WTC11 (cell line): ENCODE results near the gene RHOV. TPM values are rescaled to one million over a fixed set of nuclear protein-coding genes. Genes with fewer than 3 reads are reported as not detected.

Experiments
- ATAC-seq: fragments of 200-7000 bp; cut with Tn5 transposase; 2 replicates; pipeline ENCODE4 v1.10.0; 2021; ENCODE audit warnings: mild to moderate bottlenecking, moderate library complexity
- CTCF ChIA-PET: fragments of 300-600 bp; sonication (Branson Sonifier 250); formaldehyde crosslinking; loops from one replicate; lab custom pipeline; 2021; ENCODE audit warnings: antibody characterized with exemption; lab: Charles Lee
- POLR2A ChIA-PET: fragments of 350-600 bp; sonication (Branson Sonifier 250); formaldehyde crosslinking; loops from one replicate; lab custom pipeline; 2021; ENCODE audit warnings: antibody characterized with exemption; lab: Charles Lee
- DNase-seq: peaks from one replicate; pipeline ENCODE4 v3.0.0; 2021; ENCODE audit warnings: low spot score
- H3K27ac Mint-ChIP-seq: 2 replicates; pipeline ENCODE4 v1.8.0; 2021; ENCODE audit warnings: mixed read lengths
- H3K27me3 Mint-ChIP-seq: 2 replicates; pipeline ENCODE4 v1.8.0; 2021; ENCODE audit warnings: low read depth, mild to moderate bottlenecking, moderate library complexity, mixed read lengths
- H3K36me3 Mint-ChIP-seq: 2 replicates; pipeline ENCODE4 v1.8.0; 2021; ENCODE audit warnings: mixed read lengths
- H3K4me1 Mint-ChIP-seq: 2 replicates; pipeline ENCODE4 v1.8.0; 2022; ENCODE audit warnings: mixed read lengths
- H3K4me3 Mint-ChIP-seq: 2 replicates; pipeline ENCODE4 v1.8.0; 2021; ENCODE audit warnings: mild to moderate bottlenecking, moderate library complexity, mixed read lengths
- H3K9me3 Mint-ChIP-seq: 2 replicates; pipeline ENCODE4 v1.8.0; 2021; ENCODE audit warnings: mixed read lengths
- CDX4 ChIP-seq: fragments of 250-450 bp; sonication (Bioruptor Pico); IDR thresholded peaks from 2 replicates; pipeline ENCODE4 v1.9.0; 2021; ENCODE audit warnings: moderate library complexity, mild to moderate bottlenecking, inconsistent platforms, borderline replicate concordance
- CTCF ChIP-seq: fragments of 200-600 bp; IDR thresholded peaks from 2 replicates; pipeline ENCODE4 v1.8.0; 2022; ENCODE audit warnings: antibody characterized with exemption
- E2F4 ChIP-seq: sonication (generic); formaldehyde crosslinking; IDR thresholded peaks from 2 replicates; pipeline ENCODE4 v1.8.1; 2022; ENCODE audit warnings: low read depth, mild to moderate bottlenecking, moderate library complexity, missing genetic modification reagents, borderline replicate concordance
- EMX1 ChIP-seq: fragments of 250-450 bp; sonication (Bioruptor Pico); IDR thresholded peaks from 2 replicates; pipeline ENCODE4 v1.8.0; 2021; ENCODE audit warnings: mild to moderate bottlenecking
- ESRRA ChIP-seq: sonication (generic); formaldehyde crosslinking; IDR thresholded peaks from 2 replicates; pipeline ENCODE4 v1.8.1; 2022; ENCODE audit warnings: mild to moderate bottlenecking, missing genetic modification reagents, borderline replicate concordance
- HMGXB4 ChIP-seq: sonication (generic); formaldehyde crosslinking; IDR thresholded peaks from 2 replicates; pipeline ENCODE4 v1.8.1; 2023; ENCODE audit warnings: mild to moderate bottlenecking, moderate library complexity, missing genetic modification reagents
- IRF2 ChIP-seq: sonication (generic); formaldehyde crosslinking; IDR thresholded peaks from 2 replicates; pipeline ENCODE4 v1.8.0; 2022; ENCODE audit warnings: low read depth, missing genetic modification reagents, borderline replicate concordance
- MYBL2 ChIP-seq: sonication (generic); formaldehyde crosslinking; IDR thresholded peaks from 2 replicates; pipeline ENCODE4 v1.8.1; 2023; ENCODE audit warnings: mild to moderate bottlenecking, moderate library complexity, missing genetic modification reagents
- SMAD4 ChIP-seq: sonication (generic); formaldehyde crosslinking; IDR thresholded peaks from 2 replicates; pipeline ENCODE4 v1.8.0; 2022; ENCODE audit warnings: mild to moderate bottlenecking, missing genetic modification reagents
- TEAD1 ChIP-seq: sonication (generic); formaldehyde crosslinking; IDR thresholded peaks from 2 replicates; pipeline ENCODE4 v1.8.0; 2022; ENCODE audit warnings: mild to moderate bottlenecking, missing genetic modification reagents
- ZNF121 ChIP-seq: sonication (generic); formaldehyde crosslinking; IDR thresholded peaks from 2 replicates; pipeline ENCODE4 v1.8.0; 2023; ENCODE audit warnings: missing genetic modification reagents
- ZNF232 ChIP-seq: sonication (generic); formaldehyde crosslinking; IDR thresholded peaks from 2 replicates; pipeline ENCODE4 v1.8.0; 2022; ENCODE audit warnings: mild to moderate bottlenecking, missing genetic modification reagents
- total RNA-seq: library from RNA; stranded (reverse); gene quantifications from 3 replicates; pipeline ENCODE4 v1.2.3, GENCODE V29; 2021
- TF ChIP-seq, protein P1 (sequence below): fragments of 250-450 bp; sonication (Bioruptor Pico); conservative IDR thresholded peaks from 2 replicates; pipeline ENCODE4 v1.9.0; 2021; ENCODE audit warnings: mild to moderate bottlenecking

The RHOV gene
- total RNA-seq, 1 experiment from 2014 or later = 5.0 TPM

- TF ChIP-seq IRF2 (CRISPR knock-in tag) (no peak), HMGXB4 (CRISPR knock-in tag) (peak; percentile 59; the same call in 1 of the 2 replicates), TEAD1 (CRISPR knock-in tag) (no peak), MYBL2 (CRISPR knock-in tag) (0 out of 2 replicates have a peak, but pooled peaks have one; percentile 29), SMAD4 (no peak), E2F4 (CRISPR knock-in tag) (no peak)
Observed at GRCh38 chr15:40859206-40859851, 14.7 kb downstream of the RHOV start (continued).

- ATAC-seq (no peak), DNase-seq (no peak)
- peak overlapping the region; percentile 65 for H3K27ac Mint-ChIP-seq
- no peaks in the 10 kb centered on the region for H3K27me3 Mint-ChIP-seq
- no peak overlapping the region for H3K4me3 Mint-ChIP-seq
- peaks cover 22% of the 10 kb centered on the region for H3K4me1 Mint-ChIP-seq
- H3K36me3 Mint-ChIP-seq = peaks cover 25% of the 10 kb centered on the region
- TF ChIP-seq ESRRA (CRISPR knock-in tag) = no peak
- TF ChIP-seq, protein P1, sequence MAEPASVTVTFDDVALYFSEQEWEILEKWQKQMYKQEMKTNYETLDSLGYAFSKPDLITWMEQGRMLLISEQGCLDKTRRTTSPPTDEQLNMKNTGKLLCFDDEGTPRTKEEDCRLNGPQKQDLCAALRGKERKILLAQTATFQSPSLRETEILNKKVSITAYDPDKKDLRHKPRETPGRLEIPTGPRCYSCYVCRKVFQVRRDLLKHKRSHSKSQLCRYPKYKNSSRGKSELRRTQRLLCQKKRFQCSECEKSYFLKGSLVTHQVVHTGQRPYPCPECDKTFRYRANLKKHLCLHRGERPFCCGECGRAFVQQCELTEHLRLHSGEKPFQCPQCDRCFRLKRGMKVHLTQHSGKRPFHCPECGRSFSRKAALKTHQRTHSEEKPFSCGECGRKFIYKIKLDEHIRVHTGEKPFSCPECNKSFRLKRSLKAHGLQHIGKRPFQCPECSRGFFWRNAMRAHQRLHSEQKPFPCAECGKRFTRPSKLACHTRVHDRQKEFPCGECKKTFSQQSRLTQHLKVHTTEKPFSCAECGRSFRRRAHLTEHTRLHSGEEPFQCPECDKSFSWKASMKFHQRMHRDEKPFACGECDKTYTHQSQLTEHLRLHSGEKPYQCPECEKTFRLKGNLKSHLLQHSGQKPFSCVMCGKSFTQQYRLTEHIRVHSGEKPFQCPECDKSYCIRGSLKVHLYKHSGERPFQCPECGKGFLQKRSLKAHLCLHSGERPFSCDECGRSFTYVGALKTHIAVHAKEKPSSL (CRISPR knock-in tag) = no peak
- TF ChIP-seq EMX1 (CRISPR knock-in tag) = no peak
- TF ChIP-seq ZNF121 = no peak
- no peak for TF ChIP-seq ZNF232 (CRISPR knock-in tag)
- TF ChIP-seq, all 79 proteins: peak for 0
- ChIA-PET POLR2A (interaction anchor here (0.6 to 3.0 kb wide), 9 partner anchors 11 to 416 kb away, joined by 3 to 39 read pairs (median 5); partner anchors contain the start of genes RHOV, SPINT1 and VPS18), CTCF (interaction anchor here (0.6 to 10.0 kb wide), 52 partner anchors 12 to 474 kb away, joined by 3 to 500 read pairs (median 7); partner anchors contain the start of genes BAHD1, CCDC32, CHAC1 and DLL4)
- no peaks in the 10 kb centered on the region for H3K9me3 Mint-ChIP-seq
Observed at GRCh38 chr15:40858706-40859105, 15.3 kb downstream of the RHOV start.

- POLR2A ChIA-PET = interaction anchor here (0.6 to 3.0 kb wide), 12 partner anchors 14 to 474 kb away, joined by 3 to 39 read pairs (median 4); partner anchors contain the start of genes RHOV, SPINT1 and VPS18
- peaks cover 25% of the 10 kb centered on the region for H3K36me3 Mint-ChIP-seq
- TF ChIP-seq CTCF (peak; percentile 93), CDX4 (no peak)
- TF ChIP-seq, all 79 proteins: peak for 1
- peak; percentile 88 for DNase-seq
- no peaks in the 10 kb centered on the region for H3K27me3 Mint-ChIP-seq
- peak; percentile 79 for ATAC-seq
- H3K4me3 Mint-ChIP-seq = no peak overlapping the region
- peak overlapping the region; percentile 94 for H3K27ac Mint-ChIP-seq
- no peaks in the 10 kb centered on the region for H3K9me3 Mint-ChIP-seq
- CTCF ChIA-PET = interaction anchor here (0.6 to 10.0 kb wide), 55 partner anchors 11 to 620 kb away, joined by 3 to 500 read pairs (median 6); partner anchors contain the start of genes BAHD1, C15orf62, CCDC32 and CHAC1
- peaks cover 22% of the 10 kb centered on the region for H3K4me1 Mint-ChIP-seq
Observed at GRCh38 chr15:40857601-40858341, 16.3 kb downstream of the RHOV start.
